MM.1S (cell line): Measurements from ENCODE around the gene PSMB2.

Source experiments
- CTCF ChIP-seq: fragments of 300-600 bp; sonication (generic); IDR thresholded peaks from 2 replicates; pipeline ENCODE4 v1.5.1; 2016; ENCODE audit warnings: antibody characterized with exemption, low read length, mixed read lengths
- EZH2 ChIP-seq: fragments of 300-600 bp; sonication (generic); optimal IDR thresholded peaks from 2 replicates; pipeline ENCODE3; 2017; ENCODE audit warnings: low read depth, mild to moderate bottlenecking, antibody characterized with exemption, low read length, mixed read lengths

- TF ChIP-seq CTCF (no peak), EZH2 (no peak)
Observed at GRCh38 chr1:35629051-35629450, 12.3 kb downstream of the PSMB2 start.
